Esophagus squamous epithelium (tissue), 4 donors: ENCODE data around the gene CD83.
"Not testable (repeated sequence)": the region's sequence is repeated elsewhere in the genome, so short reads cannot be mapped to it uniquely, and the experiment has no call there.

ENCODE experiments used
- CTCF ChIP-seq, 6 experiments: fragments of 450-650 bp in 4 of 6; fragments of 200-600 bp in 2 of 6; sonication (generic) in 2 of 6; IDR thresholded peaks; one replicate each; pipeline ENCODE4 v1.5.1; 2016 to 2019; ENCODE audit warnings: antibody characterized with exemption in 6 of 6, mild to moderate bottlenecking in 4 of 6, moderate library complexity in 4 of 6
- POLR2A ChIP-seq, 4 donors: fragments of 450-650 bp; IDR thresholded peaks; one replicate each; pipeline ENCODE4 v1.6.1; 2017; ENCODE audit warnings: antibody characterized with exemption in 4 of 4, mild to moderate bottlenecking in 4 of 4, moderate library complexity in 3 of 4

GRCh38 chr6:14073561-14074354 lies 43.8 kb upstream of the CD83 start:
- TF ChIP-seq CTCF, POLR2A (IDR thresholded peaks at IDR 0.05): not testable (repeated sequence)
